Testis (tissue), 2 donors: ENCODE results near the gene KCNN2.

Experiments
- POLR2A ChIP-seq: fragments of 450-650 bp; IDR thresholded peaks from one replicate; pipeline ENCODE4 v1.6.1; 2017; ENCODE audit warnings: antibody characterized with exemption, mild to moderate bottlenecking, moderate library complexity
- TF ChIP-seq, protein P1 (sequence below), 3 experiments: fragments of 450-650 bp in 2 of 3; fragments of 200-600 bp in 1 of 3; sonication (generic) in 1 of 3; IDR thresholded peaks; one replicate each; pipeline ENCODE4 v1.5.1; 2016 to 2019; ENCODE audit warnings: antibody characterized with exemption in 3 of 3, mild to moderate bottlenecking in 2 of 3, moderate library complexity in 1 of 3

- TF ChIP-seq, protein P1, sequence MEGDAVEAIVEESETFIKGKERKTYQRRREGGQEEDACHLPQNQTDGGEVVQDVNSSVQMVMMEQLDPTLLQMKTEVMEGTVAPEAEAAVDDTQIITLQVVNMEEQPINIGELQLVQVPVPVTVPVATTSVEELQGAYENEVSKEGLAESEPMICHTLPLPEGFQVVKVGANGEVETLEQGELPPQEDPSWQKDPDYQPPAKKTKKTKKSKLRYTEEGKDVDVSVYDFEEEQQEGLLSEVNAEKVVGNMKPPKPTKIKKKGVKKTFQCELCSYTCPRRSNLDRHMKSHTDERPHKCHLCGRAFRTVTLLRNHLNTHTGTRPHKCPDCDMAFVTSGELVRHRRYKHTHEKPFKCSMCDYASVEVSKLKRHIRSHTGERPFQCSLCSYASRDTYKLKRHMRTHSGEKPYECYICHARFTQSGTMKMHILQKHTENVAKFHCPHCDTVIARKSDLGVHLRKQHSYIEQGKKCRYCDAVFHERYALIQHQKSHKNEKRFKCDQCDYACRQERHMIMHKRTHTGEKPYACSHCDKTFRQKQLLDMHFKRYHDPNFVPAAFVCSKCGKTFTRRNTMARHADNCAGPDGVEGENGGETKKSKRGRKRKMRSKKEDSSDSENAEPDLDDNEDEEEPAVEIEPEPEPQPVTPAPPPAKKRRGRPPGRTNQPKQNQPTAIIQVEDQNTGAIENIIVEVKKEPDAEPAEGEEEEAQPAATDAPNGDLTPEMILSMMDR (IDR thresholded peaks at IDR 0.05) = no peak
- TF ChIP-seq POLR2A = no peak
These were observed 74.0 kb downstream of the KCNN2 start for GRCh38 chr5:114435885-114436299.
